Keratinocyte (primary cell): ENCODE data around the gene OXCT1. TPM values are rescaled to one million over a fixed set of nuclear protein-coding genes. Genes with fewer than 3 reads are reported as not detected.

Experiments
- DNase-seq: peaks from one replicate; pipeline ENCODE4 v3.0.0-alpha.2; 2011; ENCODE audit warnings: low read depth, missing footprints, low spot score
- FAIRE-seq: peaks from 2 replicates; lab custom pipeline; 2011; peaks lifted over from hg19 to GRCh38; lab: Jason Lieb, UNC
- H2AFZ ChIP-seq: 2 replicates; pipeline ENCODE4 v1.6.0; 2012; ENCODE audit warnings: low read length, control low read depth, inconsistent platforms; ENCODE audit not compliant: control insufficient read depth
- H3K27ac ChIP-seq: 2 replicates; pipeline ENCODE4 v1.5.1; 2011; ENCODE audit warnings: low read length; ENCODE audit not compliant: control insufficient read depth, insufficient read depth
- H3K27me3 ChIP-seq: 3 replicates; pipeline ENCODE4 v1.6.0; 2011; ENCODE audit warnings: low read length; ENCODE audit not compliant: control insufficient read depth, insufficient read depth; ENCODE audit errors: extremely low read depth
- H3K36me3 ChIP-seq, 2 experiments: 2 replicates in 1 of 2; 3 replicates in 1 of 2; pipeline ENCODE4 v1.5.1; 2011; ENCODE audit warnings: low read length in 2 of 2, mild to moderate bottlenecking in 1 of 2; ENCODE audit not compliant: control insufficient read depth in 2 of 2, insufficient read depth in 2 of 2; ENCODE audit errors: extremely low read depth in 1 of 2
- H3K4me1 ChIP-seq: 3 replicates; pipeline ENCODE4 v1.5.1; 2011; ENCODE audit warnings: low read length; ENCODE audit not compliant: control insufficient read depth, insufficient read depth; ENCODE audit errors: extremely low read depth
- H3K4me2 ChIP-seq: 3 replicates; pipeline ENCODE4 v1.6.0; 2011; ENCODE audit warnings: low read depth, low read length; ENCODE audit not compliant: control insufficient read depth, insufficient read depth; ENCODE audit errors: extremely low read depth
- H3K4me3 ChIP-seq, 3 experiments: fragments of 200-600 bp in 1 of 3; sonication (generic) in 1 of 3; 2 replicates in 2 of 3; 3 replicates in 1 of 3; pipeline ENCODE4 v1.5.1; 2011 to 2016; ENCODE audit warnings: low read length in 3 of 3, mild to moderate bottlenecking in 3 of 3, control low read depth in 2 of 3, inconsistent platforms in 1 of 3, low read depth in 1 of 3, mixed read lengths in 1 of 3, mixed run types in 1 of 3, moderate library complexity in 1 of 3; ENCODE audit not compliant: control insufficient read depth in 2 of 3, insufficient read depth in 2 of 3; ENCODE audit errors: extremely low read depth in 1 of 3
- H3K79me2 ChIP-seq: 2 replicates; pipeline ENCODE4 v1.6.0; 2012; ENCODE audit warnings: low read length; ENCODE audit not compliant: control insufficient read depth, insufficient read depth
- H3K9ac ChIP-seq: 3 replicates; pipeline ENCODE4 v1.6.0; 2011; ENCODE audit warnings: low read length; ENCODE audit not compliant: control insufficient read depth, insufficient read depth; ENCODE audit errors: extremely low read depth
- H3K9me1 ChIP-seq: 3 replicates; pipeline ENCODE4 v1.6.0; 2011; ENCODE audit warnings: low read length; ENCODE audit not compliant: control insufficient read depth, insufficient read depth; ENCODE audit errors: extremely low read depth
- H3K9me3 ChIP-seq: 2 replicates; pipeline ENCODE4 v1.5.1; 2012; ENCODE audit warnings: low read depth, low read length; ENCODE audit not compliant: control insufficient read depth
- H4K20me1 ChIP-seq: 3 replicates; pipeline ENCODE4 v1.6.0; 2011; ENCODE audit warnings: low read length; ENCODE audit not compliant: control insufficient read depth, insufficient read depth; ENCODE audit errors: extremely low read depth
- EZH2 ChIP-seq: IDR thresholded peaks from one replicate; pipeline ENCODE4 v1.6.1; 2012; ENCODE audit warnings: inconsistent platforms, mild to moderate bottlenecking, low read length, moderate library complexity
- dilution Hi-C: fragments of 300-500 bp; cut with MboI; formaldehyde crosslinking; loops from one replicate; pipeline ENCODE4 v1.7.0; 2020; ENCODE audit warnings: low sequenced_read_pairs; ENCODE audit not compliant: extremely low pct_ligation_motif_present
- polyA plus RNA-seq, 5 experiments: library from polyadenylated mRNA; depleted of rRNA in 3 of 5; stranded (reverse) in 3 of 5; stranded (forward) in 1 of 5; unstranded in 1 of 5; fragments of >200 nt; gene quantifications; 1 replicate in 1 of 5; 2 replicates in 3 of 5; 3 replicates in 1 of 5; pipeline versions ENCODE4 v1.2.1 to v1.2.3, GENCODE V29; 2011 to 2012; ENCODE audit warnings: missing spikeins in 2 of 5, low read depth in 1 of 5, low replicate concordance in 1 of 5
- TF ChIP-seq, protein P1 (sequence below), 3 experiments: IDR thresholded peaks in 1 of 3; conservative IDR thresholded peaks in 1 of 3; optimal IDR thresholded peaks in 1 of 3; 2 replicates in 2 of 3; 3 replicates in 1 of 3; pipeline versions ENCODE3 to v1.5.1; 2011; ENCODE audit warnings: low read length in 3 of 3, mild to moderate bottlenecking in 3 of 3, moderate library complexity in 2 of 3, control low read depth in 1 of 3, inconsistent platforms in 1 of 3; ENCODE audit not compliant: insufficient read depth in 2 of 3; ENCODE audit errors: extremely low read depth in 1 of 3

The OXCT1 gene
- polyA plus RNA-seq, 1 donor (not counting 4 experiments of a cell fraction or from before 2014, with no cell fraction given): 34.0 TPM

GRCh38 chr5:41885286-41885685 lies 15.1 kb upstream of the OXCT1 start:
- no peak overlapping the region for H3K4me2 ChIP-seq
- H4K20me1 ChIP-seq: no peaks in the 10 kb centered on the region
- H3K4me3 ChIP-seq: no peak overlapping the region
- FAIRE-seq (no peak), DNase-seq (no peak)
- H3K27ac ChIP-seq: no peak overlapping the region
- no peaks in the 10 kb centered on the region for H3K79me2 ChIP-seq
- no peaks in the 10 kb centered on the region for H3K4me1 ChIP-seq
- no peaks in the 10 kb centered on the region for H3K36me3 ChIP-seq
- no peak overlapping the region for H3K9ac ChIP-seq
- dilution Hi-C loops: no loop called here
- no peaks in the 10 kb centered on the region for H3K9me3 ChIP-seq
- H2AFZ ChIP-seq: no peak overlapping the region
- H3K9me1 ChIP-seq: no peaks in the 10 kb centered on the region
- no peaks in the 10 kb centered on the region for H3K27me3 ChIP-seq
- TF ChIP-seq, protein P1, sequence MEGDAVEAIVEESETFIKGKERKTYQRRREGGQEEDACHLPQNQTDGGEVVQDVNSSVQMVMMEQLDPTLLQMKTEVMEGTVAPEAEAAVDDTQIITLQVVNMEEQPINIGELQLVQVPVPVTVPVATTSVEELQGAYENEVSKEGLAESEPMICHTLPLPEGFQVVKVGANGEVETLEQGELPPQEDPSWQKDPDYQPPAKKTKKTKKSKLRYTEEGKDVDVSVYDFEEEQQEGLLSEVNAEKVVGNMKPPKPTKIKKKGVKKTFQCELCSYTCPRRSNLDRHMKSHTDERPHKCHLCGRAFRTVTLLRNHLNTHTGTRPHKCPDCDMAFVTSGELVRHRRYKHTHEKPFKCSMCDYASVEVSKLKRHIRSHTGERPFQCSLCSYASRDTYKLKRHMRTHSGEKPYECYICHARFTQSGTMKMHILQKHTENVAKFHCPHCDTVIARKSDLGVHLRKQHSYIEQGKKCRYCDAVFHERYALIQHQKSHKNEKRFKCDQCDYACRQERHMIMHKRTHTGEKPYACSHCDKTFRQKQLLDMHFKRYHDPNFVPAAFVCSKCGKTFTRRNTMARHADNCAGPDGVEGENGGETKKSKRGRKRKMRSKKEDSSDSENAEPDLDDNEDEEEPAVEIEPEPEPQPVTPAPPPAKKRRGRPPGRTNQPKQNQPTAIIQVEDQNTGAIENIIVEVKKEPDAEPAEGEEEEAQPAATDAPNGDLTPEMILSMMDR (optimal IDR thresholded peaks at IDR 0.05 in 1 of 3, IDR thresholded peaks at IDR 0.05 in 1 of 3, conservative IDR thresholded peaks at IDR 0.05 in 1 of 3; ENCODE audit: extremely low read depth in 1 of 3, insufficient read depth in 2 of 3, low read length in 3 of 3): no peak

DNA sequence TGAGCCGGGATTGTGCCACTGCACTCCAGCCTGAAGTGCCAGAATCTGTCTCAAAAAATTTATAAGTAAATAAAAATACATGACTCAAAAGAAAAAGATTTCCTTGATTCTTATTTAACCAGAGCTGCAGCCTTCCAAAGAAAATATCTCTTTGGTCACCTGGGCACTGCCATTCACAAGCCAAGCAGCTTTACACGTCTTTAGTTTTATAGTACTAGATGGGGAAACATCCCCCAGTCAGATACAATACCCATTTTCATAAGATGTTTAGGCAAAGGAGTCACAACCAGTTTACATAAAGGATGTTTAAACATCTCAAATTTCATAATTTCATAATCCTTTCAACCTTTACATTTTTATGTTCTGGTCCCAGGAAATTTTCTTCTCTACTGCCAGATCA lies 13.7 kb upstream of the OXCT1 start:
- FAIRE-seq (no peak), DNase-seq (no peak)
- no peaks in the 10 kb centered on the region for H4K20me1 ChIP-seq
- dilution Hi-C loops: no loop called here
- H3K4me2 ChIP-seq: no peak overlapping the region
- H3K4me1 ChIP-seq: no peaks in the 10 kb centered on the region
- H3K79me2 ChIP-seq: no peaks in the 10 kb centered on the region
- H3K4me3 ChIP-seq: no peak overlapping the region
- H3K9me1 ChIP-seq: no peaks in the 10 kb centered on the region
- no peaks in the 10 kb centered on the region for H3K9me3 ChIP-seq
- no peak overlapping the region for H3K9ac ChIP-seq
- H3K36me3 ChIP-seq: no peaks in the 10 kb centered on the region
- H3K27ac ChIP-seq: no peak overlapping the region
- H3K27me3 ChIP-seq: no peaks in the 10 kb centered on the region
- TF ChIP-seq, protein P1 (optimal IDR thresholded peaks at IDR 0.05 in 1 of 3, IDR thresholded peaks at IDR 0.05 in 1 of 3, conservative IDR thresholded peaks at IDR 0.05 in 1 of 3; ENCODE audit: extremely low read depth in 1 of 3, insufficient read depth in 2 of 3, low read length in 3 of 3): no peak
- no peak for TF ChIP-seq EZH2
- H2AFZ ChIP-seq: no peak overlapping the region
